Keratinocyte (primary cell): Measurements from ENCODE around the gene CEP152. TPM values are rescaled to one million over a fixed set of nuclear protein-coding genes. Genes with fewer than 3 reads are reported as not detected.

Experiments
- DNase-seq: peaks from one replicate; pipeline ENCODE4 v3.0.0-alpha.2; 2011; ENCODE audit warnings: low read depth, missing footprints, low spot score
- FAIRE-seq: peaks from 2 replicates; lab custom pipeline; 2011; peaks lifted over from hg19 to GRCh38; lab: Jason Lieb, UNC
- H2AFZ ChIP-seq: 2 replicates; pipeline ENCODE4 v1.6.0; 2012; ENCODE audit warnings: low read length, control low read depth, inconsistent platforms; ENCODE audit not compliant: control insufficient read depth
- H3K27ac ChIP-seq: 2 replicates; pipeline ENCODE4 v1.5.1; 2011; ENCODE audit warnings: low read length; ENCODE audit not compliant: control insufficient read depth, insufficient read depth
- H3K27me3 ChIP-seq: 3 replicates; pipeline ENCODE4 v1.6.0; 2011; ENCODE audit warnings: low read length; ENCODE audit not compliant: control insufficient read depth, insufficient read depth; ENCODE audit errors: extremely low read depth
- H3K36me3 ChIP-seq, 2 experiments: 2 replicates in 1 of 2; 3 replicates in 1 of 2; pipeline ENCODE4 v1.5.1; 2011; ENCODE audit warnings: low read length in 2 of 2, mild to moderate bottlenecking in 1 of 2; ENCODE audit not compliant: control insufficient read depth in 2 of 2, insufficient read depth in 2 of 2; ENCODE audit errors: extremely low read depth in 1 of 2
- H3K4me1 ChIP-seq: 3 replicates; pipeline ENCODE4 v1.5.1; 2011; ENCODE audit warnings: low read length; ENCODE audit not compliant: control insufficient read depth, insufficient read depth; ENCODE audit errors: extremely low read depth
- H3K4me2 ChIP-seq: 3 replicates; pipeline ENCODE4 v1.6.0; 2011; ENCODE audit warnings: low read depth, low read length; ENCODE audit not compliant: control insufficient read depth, insufficient read depth; ENCODE audit errors: extremely low read depth
- H3K4me3 ChIP-seq, 3 experiments: fragments of 200-600 bp in 1 of 3; sonication (generic) in 1 of 3; 2 replicates in 2 of 3; 3 replicates in 1 of 3; pipeline ENCODE4 v1.5.1; 2011 to 2016; ENCODE audit warnings: low read length in 3 of 3, mild to moderate bottlenecking in 3 of 3, control low read depth in 2 of 3, inconsistent platforms in 1 of 3, low read depth in 1 of 3, mixed read lengths in 1 of 3, mixed run types in 1 of 3, moderate library complexity in 1 of 3; ENCODE audit not compliant: control insufficient read depth in 2 of 3, insufficient read depth in 2 of 3; ENCODE audit errors: extremely low read depth in 1 of 3
- H3K79me2 ChIP-seq: 2 replicates; pipeline ENCODE4 v1.6.0; 2012; ENCODE audit warnings: low read length; ENCODE audit not compliant: control insufficient read depth, insufficient read depth
- H3K9ac ChIP-seq: 3 replicates; pipeline ENCODE4 v1.6.0; 2011; ENCODE audit warnings: low read length; ENCODE audit not compliant: control insufficient read depth, insufficient read depth; ENCODE audit errors: extremely low read depth
- H3K9me1 ChIP-seq: 3 replicates; pipeline ENCODE4 v1.6.0; 2011; ENCODE audit warnings: low read length; ENCODE audit not compliant: control insufficient read depth, insufficient read depth; ENCODE audit errors: extremely low read depth
- H3K9me3 ChIP-seq: 2 replicates; pipeline ENCODE4 v1.5.1; 2012; ENCODE audit warnings: low read depth, low read length; ENCODE audit not compliant: control insufficient read depth
- H4K20me1 ChIP-seq: 3 replicates; pipeline ENCODE4 v1.6.0; 2011; ENCODE audit warnings: low read length; ENCODE audit not compliant: control insufficient read depth, insufficient read depth; ENCODE audit errors: extremely low read depth
- EZH2 ChIP-seq: IDR thresholded peaks from one replicate; pipeline ENCODE4 v1.6.1; 2012; ENCODE audit warnings: inconsistent platforms, mild to moderate bottlenecking, low read length, moderate library complexity
- dilution Hi-C: fragments of 300-500 bp; cut with MboI; formaldehyde crosslinking; loops from one replicate; pipeline ENCODE4 v1.7.0; 2020; ENCODE audit warnings: low sequenced_read_pairs; ENCODE audit not compliant: extremely low pct_ligation_motif_present
- polyA plus RNA-seq, 5 experiments: library from polyadenylated mRNA; depleted of rRNA in 3 of 5; stranded (reverse) in 3 of 5; stranded (forward) in 1 of 5; unstranded in 1 of 5; fragments of >200 nt; gene quantifications; 1 replicate in 1 of 5; 2 replicates in 3 of 5; 3 replicates in 1 of 5; pipeline versions ENCODE4 v1.2.1 to v1.2.3, GENCODE V29; 2011 to 2012; ENCODE audit warnings: missing spikeins in 2 of 5, low read depth in 1 of 5, low replicate concordance in 1 of 5
- TF ChIP-seq, protein P1 (sequence below), 3 experiments: IDR thresholded peaks in 1 of 3; conservative IDR thresholded peaks in 1 of 3; optimal IDR thresholded peaks in 1 of 3; 2 replicates in 2 of 3; 3 replicates in 1 of 3; pipeline versions ENCODE3 to v1.5.1; 2011; ENCODE audit warnings: low read length in 3 of 3, mild to moderate bottlenecking in 3 of 3, moderate library complexity in 2 of 3, control low read depth in 1 of 3, inconsistent platforms in 1 of 3; ENCODE audit not compliant: insufficient read depth in 2 of 3; ENCODE audit errors: extremely low read depth in 1 of 3

Gene CEP152
- polyA plus RNA-seq, 1 donor (not counting 4 experiments of a cell fraction or from before 2014, with no cell fraction given): 4.0 TPM

DNA sequence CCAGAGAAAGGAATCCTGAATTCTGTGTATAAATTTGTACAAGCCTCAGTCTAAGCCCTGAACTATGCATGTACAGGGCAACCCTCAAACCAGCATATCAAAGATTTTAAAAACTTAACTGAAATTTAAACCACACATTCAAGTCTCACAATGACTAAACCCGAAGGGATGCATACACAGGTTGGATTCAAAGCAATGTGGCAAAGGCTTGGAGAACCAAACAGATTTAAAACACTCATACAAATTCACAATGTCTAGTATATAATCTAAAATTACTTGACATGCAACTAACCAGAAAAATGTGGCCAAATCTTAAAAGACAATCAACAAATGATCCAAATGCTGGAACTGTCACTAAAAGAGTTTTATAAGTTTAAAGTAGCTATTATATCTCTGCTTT, 36.4 kb downstream of the CEP152 start:
- Histone ChIP-seq H3K9me1 (no peaks in the 10 kb centered on the region), H3K27ac (no peak overlapping the region), H3K4me1 (no peaks in the 10 kb centered on the region), H3K9ac (no peak overlapping the region), H3K27me3 (no peaks in the 10 kb centered on the region), H3K4me2 (no peak overlapping the region), H3K9me3 (no peaks in the 10 kb centered on the region), H4K20me1 (no peaks in the 10 kb centered on the region), H3K79me2 (no peaks in the 10 kb centered on the region), H3K36me3 (peaks cover 0 to 2% of the 10 kb centered on the region in 2 experiments), H2AFZ (no peak overlapping the region), H3K4me3 (no peak overlapping the region)
- FAIRE-seq: no peak
- dilution Hi-C loops: no loop called here
- no peak for TF ChIP-seq EZH2
- TF ChIP-seq, protein P1, sequence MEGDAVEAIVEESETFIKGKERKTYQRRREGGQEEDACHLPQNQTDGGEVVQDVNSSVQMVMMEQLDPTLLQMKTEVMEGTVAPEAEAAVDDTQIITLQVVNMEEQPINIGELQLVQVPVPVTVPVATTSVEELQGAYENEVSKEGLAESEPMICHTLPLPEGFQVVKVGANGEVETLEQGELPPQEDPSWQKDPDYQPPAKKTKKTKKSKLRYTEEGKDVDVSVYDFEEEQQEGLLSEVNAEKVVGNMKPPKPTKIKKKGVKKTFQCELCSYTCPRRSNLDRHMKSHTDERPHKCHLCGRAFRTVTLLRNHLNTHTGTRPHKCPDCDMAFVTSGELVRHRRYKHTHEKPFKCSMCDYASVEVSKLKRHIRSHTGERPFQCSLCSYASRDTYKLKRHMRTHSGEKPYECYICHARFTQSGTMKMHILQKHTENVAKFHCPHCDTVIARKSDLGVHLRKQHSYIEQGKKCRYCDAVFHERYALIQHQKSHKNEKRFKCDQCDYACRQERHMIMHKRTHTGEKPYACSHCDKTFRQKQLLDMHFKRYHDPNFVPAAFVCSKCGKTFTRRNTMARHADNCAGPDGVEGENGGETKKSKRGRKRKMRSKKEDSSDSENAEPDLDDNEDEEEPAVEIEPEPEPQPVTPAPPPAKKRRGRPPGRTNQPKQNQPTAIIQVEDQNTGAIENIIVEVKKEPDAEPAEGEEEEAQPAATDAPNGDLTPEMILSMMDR (optimal IDR thresholded peaks at IDR 0.05 in 1 of 3, IDR thresholded peaks at IDR 0.05 in 1 of 3, conservative IDR thresholded peaks at IDR 0.05 in 1 of 3; ENCODE audit: extremely low read depth in 1 of 3, insufficient read depth in 2 of 3, low read length in 3 of 3): no peak
- DNase-seq: no peak

DNA sequence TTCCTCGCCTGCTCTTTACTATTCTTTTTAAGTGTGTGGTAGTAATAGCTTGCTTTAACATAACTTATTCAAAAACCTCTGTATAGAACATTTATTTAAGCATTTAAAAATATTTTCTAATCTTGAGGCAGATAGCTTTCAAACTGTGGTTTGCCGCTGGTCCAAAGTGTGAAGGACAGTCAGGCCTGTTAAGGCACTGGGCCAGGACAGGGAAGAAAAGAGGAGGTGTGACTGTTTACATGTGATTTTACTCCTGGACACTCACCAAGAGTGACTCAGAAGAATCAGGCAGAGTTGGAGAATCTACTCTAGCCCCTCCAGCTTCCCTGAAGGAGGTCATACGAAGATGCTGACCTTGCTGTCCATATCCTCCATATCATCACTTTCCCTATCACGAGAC, 44.7 kb downstream of the CEP152 start:
- Histone ChIP-seq H3K4me1 (no peaks in the 10 kb centered on the region), H3K9me3 (no peaks in the 10 kb centered on the region), H3K4me3 (no peak overlapping the region), H3K36me3 (peaks cover 0 to 5% of the 10 kb centered on the region in 2 experiments), H2AFZ (no peak overlapping the region), H3K79me2 (no peaks in the 10 kb centered on the region), H3K27ac (no peak overlapping the region), H3K9ac (no peak overlapping the region), H3K4me2 (no peak overlapping the region), H4K20me1 (no peaks in the 10 kb centered on the region), H3K27me3 (no peaks in the 10 kb centered on the region), H3K9me1 (no peaks in the 10 kb centered on the region)
- no peak for DNase-seq
- dilution Hi-C loops: no loop called here
- FAIRE-seq: no peak
- TF ChIP-seq EZH2: no peak
- TF ChIP-seq, protein P1 (optimal IDR thresholded peaks at IDR 0.05 in 1 of 3, IDR thresholded peaks at IDR 0.05 in 1 of 3, conservative IDR thresholded peaks at IDR 0.05 in 1 of 3; ENCODE audit: extremely low read depth in 1 of 3, insufficient read depth in 2 of 3, low read length in 3 of 3): no peak
